ENCODE measurements around the gene SHISA5. TPM values are rescaled to one million over a fixed set of nuclear protein-coding genes. Genes with fewer than 3 reads are reported as not detected.
"Not testable (repeated sequence)": the region's sequence is repeated elsewhere in the genome, so short reads cannot be mapped to it uniquely, and the experiment has no call there.

SHISA5 gene
- 90.1 and 92.5 TPM in 2 replicates for total RNA-seq

- peak; percentile 59 for DNase-seq (ENCODE audit: low spot score)
- Mint-ChIP-seq H3K4me3 (peak within 1 kb of the TSS; percentile 83), H3K36me3 (ENCODE audit: low read depth) (peaks cover 11% of the 10 kb centered on the region), H3K4me1 (ENCODE audit: low read depth) (peaks cover 64% of the 10 kb centered on the region), H3K27me3 (ENCODE audit: insufficient read depth) (no peaks in the 10 kb centered on the region), H3K27ac (peak within 1 kb of the TSS; percentile 82), H3K9me3 (no peaks in the 10 kb centered on the region)
- intact Hi-C loops (cut with micrococcal nuclease): loop anchor here (1.0 kb wide), 2 partner anchors 25 to 31 kb away; no protein-coding TSS in a partner anchor
Observed at GRCh38 chr3:48504051-48504946, at the start of gene SHISA5. TSS of gene SHISA5 (minus strand) at chr3:48504174. CDS start at chr3:48504094, 80 bp downstream.

- H3K27me3 Mint-ChIP-seq (ENCODE audit: insufficient read depth): no peaks in the 10 kb centered on the region
- no peaks in the 10 kb centered on the region for H3K9me3 Mint-ChIP-seq
- DNase-seq (ENCODE audit: low spot score): no peak
- H3K27ac Mint-ChIP-seq: no peak overlapping the region
- H3K4me3 Mint-ChIP-seq: no peak overlapping the region
- H3K36me3 Mint-ChIP-seq (ENCODE audit: low read depth): peaks cover 14% of the 10 kb centered on the region
- peaks cover 65% of the 10 kb centered on the region for H3K4me1 Mint-ChIP-seq (ENCODE audit: low read depth)
- intact Hi-C loops (cut with micrococcal nuclease): loop anchor here (10.0 kb wide), 1 partner anchor 469 kb away; no protein-coding TSS in a partner anchor
Observed at GRCh38 chr3:48553361-48553760, 49.4 kb upstream of the SHISA5 start.

GRCh38 chr3:48552111-48552951 lies 48.4 kb upstream of the SHISA5 start:
- Mint-ChIP-seq H3K27ac (no peak overlapping the region), H3K4me1 (ENCODE audit: low read depth) (peaks cover 59% of the 10 kb centered on the region), H3K27me3 (ENCODE audit: insufficient read depth) (no peaks in the 10 kb centered on the region), H3K4me3 (no peak overlapping the region), H3K9me3 (no peaks in the 10 kb centered on the region), H3K36me3 (ENCODE audit: low read depth) (peaks cover 19% of the 10 kb centered on the region)
- intact Hi-C loops (cut with micrococcal nuclease): loop anchor here (10.0 kb wide), 1 partner anchor 468 kb away; no protein-coding TSS in a partner anchor
- no peak for DNase-seq (ENCODE audit: low spot score)

GRCh38 chr3:48551651-48552050 lies 47.7 kb upstream of the SHISA5 start:
- not testable (repeated sequence) for H3K4me3 Mint-ChIP-seq; H3K27ac Mint-ChIP-seq; H3K9me3 Mint-ChIP-seq; H3K27me3 Mint-ChIP-seq (ENCODE audit: insufficient read depth); DNase-seq (ENCODE audit: low spot score)
- peaks cover 26% of the 10 kb centered on the region for H3K36me3 Mint-ChIP-seq (ENCODE audit: low read depth)
- peaks cover 55% of the 10 kb centered on the region for H3K4me1 Mint-ChIP-seq (ENCODE audit: low read depth)
- intact Hi-C loops (cut with micrococcal nuclease): loop anchor here (10.0 kb wide), 1 partner anchor 467 kb away; no protein-coding TSS in a partner anchor

- intact Hi-C loops (cut with micrococcal nuclease): loop anchor here (1.0 to 2.0 kb wide), 5 partner anchors 9 to 276 kb away; a partner anchor contains a TSS
- peak; percentile 73 for DNase-seq (ENCODE audit: low spot score)
- H3K4me3 Mint-ChIP-seq: no peak overlapping the region
- H3K4me1 Mint-ChIP-seq (ENCODE audit: low read depth): peaks cover 32% of the 10 kb centered on the region
- no peaks in the 10 kb centered on the region for H3K27me3 Mint-ChIP-seq (ENCODE audit: insufficient read depth)
- H3K36me3 Mint-ChIP-seq (ENCODE audit: low read depth): peaks cover 33% of the 10 kb centered on the region
- H3K9me3 Mint-ChIP-seq: no peaks in the 10 kb centered on the region
- no peak overlapping the region for H3K27ac Mint-ChIP-seq
Observed at GRCh38 chr3:48548729-48549705, 45.0 kb upstream of the SHISA5 start.

GRCh38 chr3:48548126-48548525 lies 44.2 kb upstream of the SHISA5 start:
- Mint-ChIP-seq H3K4me3 (no peak overlapping the region), H3K4me1 (ENCODE audit: low read depth) (peaks cover 24% of the 10 kb centered on the region), H3K9me3 (no peaks in the 10 kb centered on the region), H3K27me3 (ENCODE audit: insufficient read depth) (no peaks in the 10 kb centered on the region), H3K36me3 (ENCODE audit: low read depth) (peaks cover 29% of the 10 kb centered on the region), H3K27ac (no peak overlapping the region)
- DNase-seq (ENCODE audit: low spot score): no peak
- intact Hi-C loops (cut with micrococcal nuclease): loop anchor here (1.0 to 2.0 kb wide), 5 partner anchors 10 to 275 kb away; a partner anchor contains a TSS

GRCh38 chr3:48546203-48546829 lies 42.3 kb upstream of the SHISA5 start:
- no peak for DNase-seq (ENCODE audit: low spot score)
- Mint-ChIP-seq H3K27me3 (ENCODE audit: insufficient read depth) (no peaks in the 10 kb centered on the region), H3K4me3 (no peak overlapping the region), H3K9me3 (no peaks in the 10 kb centered on the region), H3K36me3 (ENCODE audit: low read depth) (peaks cover 33% of the 10 kb centered on the region), H3K4me1 (ENCODE audit: low read depth) (peaks cover 19% of the 10 kb centered on the region), H3K27ac (no peak overlapping the region)
- intact Hi-C loops (cut with micrococcal nuclease): no loop called here

- no peak for DNase-seq (ENCODE audit: low spot score)
- intact Hi-C loops (cut with micrococcal nuclease): no loop called here
- Mint-ChIP-seq H3K4me3 (no peak overlapping the region), H3K27ac (no peak overlapping the region), H3K4me1 (ENCODE audit: low read depth) (peaks cover 8% of the 10 kb centered on the region), H3K27me3 (ENCODE audit: insufficient read depth) (no peaks in the 10 kb centered on the region), H3K36me3 (ENCODE audit: low read depth) (peaks cover 40% of the 10 kb centered on the region), H3K9me3 (no peaks in the 10 kb centered on the region)
Observed at GRCh38 chr3:48544141-48544540, 40.2 kb upstream of the SHISA5 start.

GRCh38 chr3:48543271-48543866 lies 39.4 kb upstream of the SHISA5 start:
- DNase-seq (ENCODE audit: low spot score): no peak
- Mint-ChIP-seq H3K27me3 (ENCODE audit: insufficient read depth) (no peaks in the 10 kb centered on the region), H3K4me1 (ENCODE audit: low read depth) (peaks cover under 1% of the 10 kb centered on the region), H3K27ac (no peak overlapping the region), H3K4me3 (no peak overlapping the region), H3K36me3 (ENCODE audit: low read depth) (peaks cover 39% of the 10 kb centered on the region), H3K9me3 (no peaks in the 10 kb centered on the region)
- intact Hi-C loops (cut with micrococcal nuclease): no loop called here

- no peaks in the 10 kb centered on the region for H3K9me3 Mint-ChIP-seq
- peaks cover 40% of the 10 kb centered on the region for H3K36me3 Mint-ChIP-seq (ENCODE audit: low read depth)
- no peaks in the 10 kb centered on the region for H3K27me3 Mint-ChIP-seq (ENCODE audit: insufficient read depth)
- DNase-seq (ENCODE audit: low spot score): no peak
- intact Hi-C loops (cut with micrococcal nuclease): no loop called here
- H3K4me3 Mint-ChIP-seq: no peak overlapping the region
- H3K27ac Mint-ChIP-seq: no peak overlapping the region
- no peaks in the 10 kb centered on the region for H3K4me1 Mint-ChIP-seq (ENCODE audit: low read depth)
Observed at GRCh38 chr3:48538451-48538850, 34.5 kb upstream of the SHISA5 start.

- Mint-ChIP-seq H3K36me3 (ENCODE audit: low read depth) (peaks cover 32% of the 10 kb centered on the region), H3K27ac (no peak overlapping the region), H3K4me3 (no peak overlapping the region), H3K27me3 (ENCODE audit: insufficient read depth) (no peaks in the 10 kb centered on the region), H3K4me1 (ENCODE audit: low read depth) (no peaks in the 10 kb centered on the region), H3K9me3 (no peaks in the 10 kb centered on the region)
- DNase-seq (ENCODE audit: low spot score): no peak
- intact Hi-C loops (cut with micrococcal nuclease): no loop called here
Observed at GRCh38 chr3:48536785-48537184, 32.8 kb upstream of the SHISA5 start.

All from activated T-helper 1 cell treated with anti-CD3 and anti-CD28 coated beads, Interleukin-12 subunit alpha, Interleukin-12 subunit beta, Interleukin-2, Interleukin-4 antibody, amounts not matched to agents 30 ng/mL and 10 ng/mL and 1 ng/mL, durations not matched to agents 14 hours and 24 hours and 36 hours (primary cell).